ENCODE data around the gene MAP3K7.

Gene MAP3K7

GRCh38 chr6:90596967-90597539, 10.2 kb upstream of the MAP3K7 start:
- TF ChIP-seq CTCF (IDR thresholded peaks at IDR 0.05) (no peak), ZFX (IDR thresholded peaks at IDR 0.05; ENCODE audit: borderline replicate concordance) (no peak)
- H3K27ac ChIP-seq = no peak overlapping the region

GRCh38 chr6:90595854-90596253, 9.0 kb upstream of the MAP3K7 start:
- no peak overlapping the region for H3K27ac ChIP-seq
- TF ChIP-seq ZFX (IDR thresholded peaks at IDR 0.05; ENCODE audit: borderline replicate concordance) (no peak), CTCF (IDR thresholded peaks at IDR 0.05) (no peak)

- TF ChIP-seq CTCF (IDR thresholded peaks at IDR 0.05) (no peak), ZFX (IDR thresholded peaks at IDR 0.05; ENCODE audit: borderline replicate concordance) (no peak)
Measured at GRCh38 chr6:90586546-90586835, 381 bp downstream of the MAP3K7 start.

GRCh38 chr6:90584636-90585255, 2.1 kb downstream of the MAP3K7 start:
- TF ChIP-seq CTCF (IDR thresholded peaks at IDR 0.05) (no peak), ZFX (IDR thresholded peaks at IDR 0.05; ENCODE audit: borderline replicate concordance) (no peak)
- H3K27ac ChIP-seq = no peak overlapping the region

More at GRCh38 chr6:90586546-90586835, 381 bp downstream of the MAP3K7 start:
- peak overlapping the region; percentile 93 for H3K27ac ChIP-seq

- no peak for TF ChIP-seq ZFX (IDR thresholded peaks at IDR 0.05; ENCODE audit: borderline replicate concordance)
- TF ChIP-seq CTCF (IDR thresholded peaks at IDR 0.05) = no peak
Measured at GRCh38 chr6:90583836-90584481, 2.9 kb downstream of the MAP3K7 start.

GRCh38 chr6:90583179-90583835, 3.6 kb downstream of the MAP3K7 start:
- TF ChIP-seq CTCF (IDR thresholded peaks at IDR 0.05) = no peak
- no peak for TF ChIP-seq ZFX (IDR thresholded peaks at IDR 0.05; ENCODE audit: borderline replicate concordance)
- no peak overlapping the region for H3K27ac ChIP-seq

More at GRCh38 chr6:90583836-90584481, 2.9 kb downstream of the MAP3K7 start:
- H3K27ac ChIP-seq = no peak overlapping the region

- H3K27ac ChIP-seq = no peak overlapping the region
- TF ChIP-seq ZFX (IDR thresholded peaks at IDR 0.05; ENCODE audit: borderline replicate concordance) (no peak), CTCF (IDR thresholded peaks at IDR 0.05) (no peak)
Measured at GRCh38 chr6:90581146-90581545, 5.7 kb downstream of the MAP3K7 start.

Measured in 22Rv1 (cell line).